Stimulated activated CD8-positive, alpha-beta memory T cell treated with anti-CD3 and anti-CD28 coated beads, Interleukin-12 subunit alpha, Interleukin-12 subunit beta, amount 100 ng/mL, for 4 hours (primary cell): Measurements from ENCODE around the gene HOATZ.

Experiments
- DNase-seq: peaks from one replicate; pipeline ENCODE4 v3.0.0-alpha.2; 2020; ENCODE audit warnings: low read depth

Gene HOATZ

GRCh38 chr11:111514216-111515031, at the start of gene HOATZ:
HOATZ (plus strand) TSS chr11:111514778; CDS start chr11:111514785, 7 bp downstream.
- DNase-seq: no peak

GRCh38 chr11:111465400-111465799, 49.2 kb upstream of the HOATZ start:
- no peak for DNase-seq

DNA sequence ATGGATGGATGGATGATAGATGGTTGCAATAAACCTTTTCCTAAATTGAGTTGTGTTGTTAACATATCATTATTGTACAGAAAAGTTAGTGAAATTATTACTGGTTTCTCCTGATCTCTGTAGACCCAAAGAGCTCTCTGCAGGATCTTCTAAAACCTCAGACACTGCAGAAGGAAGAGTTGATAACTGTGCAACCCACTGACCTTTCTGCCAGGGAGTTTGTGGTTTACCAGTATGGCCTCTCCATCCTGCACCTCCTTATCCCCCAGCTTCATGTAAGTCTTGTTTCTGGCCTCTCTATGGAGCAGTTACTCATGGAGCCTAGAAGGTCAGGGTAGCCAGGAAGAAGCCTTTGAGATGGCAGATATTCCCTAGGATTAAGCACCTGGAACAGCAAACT, 48.0 kb upstream of the HOATZ start:
- no peak for DNase-seq

DNA sequence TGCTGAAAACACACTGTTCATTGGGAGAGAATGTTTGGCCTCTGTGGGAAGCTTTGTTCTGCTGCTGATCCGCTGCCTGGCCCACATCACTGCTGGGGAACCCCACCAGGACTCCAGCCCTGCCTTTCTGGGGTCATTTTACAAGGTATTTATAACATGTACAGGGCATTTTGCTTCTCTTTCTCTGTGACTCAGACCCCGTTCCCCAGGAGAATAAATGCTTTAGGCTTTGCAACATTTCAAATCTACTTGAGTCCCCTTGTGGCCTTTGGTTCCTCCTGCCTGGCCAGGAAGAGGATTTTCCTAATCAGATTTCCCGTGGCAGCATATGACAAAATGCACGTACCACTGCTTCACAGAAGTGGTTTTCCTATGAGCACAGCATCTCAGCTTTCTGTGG, 45.4 kb upstream of the HOATZ start:
- DNase-seq: no peak

- no peak for DNase-seq
These were observed 42.4 kb upstream of the HOATZ start for GRCh38 chr11:111472228-111472627.

DNA sequence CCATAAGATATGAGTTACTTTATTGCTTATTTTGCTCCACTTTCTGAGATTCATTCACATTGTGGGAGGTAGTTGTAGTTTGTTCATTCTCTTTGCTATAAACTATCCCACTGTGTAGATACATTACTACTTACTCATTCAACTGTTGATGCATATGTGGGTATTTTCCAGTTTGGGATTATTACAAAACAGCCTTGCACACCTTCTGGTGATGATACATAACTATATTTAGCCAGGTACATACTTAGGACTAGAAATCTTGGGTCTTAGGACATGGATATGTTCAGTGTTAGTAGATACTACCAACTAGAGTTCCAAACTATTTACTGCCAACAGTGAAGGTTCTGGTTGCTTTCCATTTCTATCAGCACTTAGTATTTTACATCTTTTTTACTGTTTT, 40.1 kb upstream of the HOATZ start:
- no peak for DNase-seq

GRCh38 chr11:111476366-111476765, 38.2 kb upstream of the HOATZ start:
- DNase-seq: no peak

GRCh38 chr11:111476956-111477355, 37.6 kb upstream of the HOATZ start:
- no peak for DNase-seq

- DNase-seq: no peak
These were observed 36.7 kb upstream of the HOATZ start for GRCh38 chr11:111477898-111478297.

DNA sequence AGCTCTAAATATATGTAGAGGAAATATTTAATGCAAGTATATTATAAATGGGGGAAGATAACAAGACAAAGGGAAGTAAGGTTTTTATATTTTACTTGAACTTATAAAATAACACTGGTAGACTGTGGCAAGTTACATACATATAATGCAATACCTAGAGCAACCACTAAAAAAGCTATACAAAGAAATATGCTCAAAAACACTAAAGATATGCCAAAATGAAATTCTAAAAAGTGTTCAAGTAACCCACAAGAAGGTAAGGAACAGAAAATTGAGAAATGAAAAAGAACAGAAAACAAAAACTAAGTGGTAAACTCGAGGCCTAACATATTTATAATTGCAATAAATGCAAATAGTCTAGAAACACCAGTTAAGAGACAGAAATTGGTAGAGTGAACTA, 34.9 kb upstream of the HOATZ start:
- DNase-seq: no peak

GRCh38 chr11:111483431-111483830, 31.1 kb upstream of the HOATZ start:
- no peak for DNase-seq

DNA sequence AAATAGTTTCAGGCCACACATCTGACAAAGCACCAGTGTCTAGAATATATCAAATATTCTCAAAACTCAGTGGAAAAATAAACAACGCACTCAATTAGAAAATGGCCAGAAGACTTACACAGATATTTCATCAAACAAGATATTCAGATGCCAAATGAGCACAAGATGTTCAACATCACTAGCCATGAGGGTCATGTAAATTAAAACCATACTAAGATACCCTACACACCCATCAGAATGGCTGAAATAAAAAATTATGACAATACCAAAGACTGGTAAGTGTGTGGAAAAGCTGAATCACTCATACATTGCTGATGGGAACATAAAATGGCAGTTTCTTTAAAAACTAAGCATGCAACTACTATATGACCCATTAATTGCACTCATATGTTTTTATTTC, 24.1 kb upstream of the HOATZ start:
- DNase-seq: no peak

DNA sequence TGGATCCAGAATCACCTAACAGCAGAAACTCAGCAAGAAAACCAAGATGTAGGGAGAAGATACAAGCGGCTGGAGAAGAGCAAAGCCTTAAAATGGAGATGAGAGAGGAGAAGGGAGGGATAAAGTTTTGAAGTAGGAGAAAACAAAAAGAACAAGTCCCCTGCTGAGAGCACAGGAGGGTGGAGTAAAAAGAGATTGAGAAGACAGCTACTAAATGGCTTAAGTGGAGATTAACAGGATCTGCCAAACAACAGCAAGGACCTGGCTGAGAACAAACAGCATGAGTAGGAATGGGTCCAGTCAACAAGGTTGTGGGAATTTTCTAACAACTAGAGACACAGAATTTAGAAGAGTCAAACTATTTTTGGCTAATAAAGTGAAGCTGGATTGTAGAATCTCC, 20.5 kb upstream of the HOATZ start:
- DNase-seq: no peak

GRCh38 chr11:111499483-111499882, 15.1 kb upstream of the HOATZ start:
- no peak for DNase-seq

DNA sequence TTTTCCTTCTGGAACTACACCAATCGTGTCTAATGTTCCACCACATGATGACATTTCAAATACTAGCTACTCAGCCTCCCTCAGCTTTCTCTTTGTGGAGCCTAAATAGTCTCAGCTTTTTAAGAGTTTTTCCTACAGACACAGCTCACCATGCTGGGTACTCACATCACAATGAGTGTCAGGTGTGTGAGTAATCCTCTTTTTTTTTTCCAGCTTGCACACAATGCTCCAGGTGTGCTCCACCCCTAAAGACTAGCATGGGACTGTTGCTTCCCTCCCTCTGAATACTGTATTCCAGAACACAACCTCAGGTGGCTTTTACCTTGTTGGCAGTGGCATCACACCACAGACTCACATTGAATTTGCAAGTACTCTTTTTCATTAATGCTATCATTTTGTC, 14.1 kb upstream of the HOATZ start:
- no peak for DNase-seq

- no peak for DNase-seq
These were observed 12.0 kb upstream of the HOATZ start for GRCh38 chr11:111502611-111503010.

DNA sequence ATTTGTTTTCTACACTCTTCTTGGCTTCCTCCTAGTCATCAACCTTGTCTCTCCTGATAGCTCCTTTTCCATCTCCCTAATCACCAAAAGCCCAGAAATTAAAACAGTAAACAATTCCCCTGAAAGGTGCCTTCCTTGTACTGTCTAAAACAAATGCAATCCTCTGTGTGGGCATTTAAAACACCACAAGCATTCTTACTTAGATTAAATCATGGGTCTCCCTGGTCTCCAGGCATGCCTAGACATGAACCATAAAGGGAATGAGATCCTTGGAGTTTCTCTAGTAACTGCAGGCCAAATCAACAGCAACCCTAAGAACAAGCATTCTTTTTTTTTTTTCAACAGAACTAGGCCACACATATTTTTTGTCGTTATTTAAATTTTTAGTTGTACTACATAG, 4.3 kb upstream of the HOATZ start:
- no peak for DNase-seq

DNA sequence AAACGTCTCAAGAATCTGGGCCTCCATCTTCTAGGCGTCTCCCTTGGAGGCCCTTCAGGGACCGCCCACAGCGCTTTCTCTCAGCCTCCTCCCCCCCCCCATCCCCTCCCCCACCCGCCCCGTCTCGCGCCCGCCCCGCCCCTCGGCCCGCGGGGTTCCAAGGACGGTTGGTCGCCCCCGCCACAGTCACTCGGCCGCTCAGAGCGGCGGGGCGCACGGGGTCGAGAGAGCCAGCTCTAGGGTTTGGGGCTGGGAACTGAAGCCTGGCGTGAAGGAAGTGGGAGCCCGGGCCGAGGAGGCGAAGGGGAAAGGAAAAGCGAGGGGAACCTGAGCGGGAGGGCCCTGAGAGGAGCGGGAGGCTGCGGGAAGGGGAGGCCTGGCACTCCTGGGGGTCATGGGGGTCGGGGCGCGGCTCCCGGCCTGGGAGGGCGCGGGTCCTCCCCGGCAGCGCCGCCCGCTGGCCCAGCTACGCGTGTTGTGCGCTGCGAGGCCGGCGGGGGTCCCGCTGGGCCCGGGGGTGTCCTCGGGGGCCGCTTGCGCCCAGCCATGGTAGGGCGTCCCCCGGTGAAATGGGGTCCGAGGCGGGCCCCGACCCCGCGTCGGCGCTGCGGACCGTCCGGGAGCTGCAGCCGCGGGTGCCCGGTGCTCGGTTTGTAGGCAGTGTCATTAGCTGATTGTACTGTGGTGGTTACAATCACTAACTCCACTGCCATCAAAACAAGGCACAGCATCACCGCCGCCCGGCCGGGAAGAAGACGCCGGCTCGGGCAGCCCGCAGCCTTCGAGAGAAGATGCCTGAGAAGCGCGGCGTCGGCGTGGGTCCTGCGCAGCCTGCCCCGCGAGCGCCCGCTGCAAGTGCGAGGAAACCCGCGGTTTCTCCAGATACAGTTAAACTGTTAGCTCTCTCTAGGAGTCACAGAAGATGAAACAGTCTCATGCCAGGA, 2.0 kb upstream of the HOATZ start, which contains the start of gene BTG4:
BTG4 (minus strand) TSS at position 91 of the 944 bp plus-strand sequence. CDS start 13,610 bp downstream, outside the sequence.
- no peak for DNase-seq

DNA sequence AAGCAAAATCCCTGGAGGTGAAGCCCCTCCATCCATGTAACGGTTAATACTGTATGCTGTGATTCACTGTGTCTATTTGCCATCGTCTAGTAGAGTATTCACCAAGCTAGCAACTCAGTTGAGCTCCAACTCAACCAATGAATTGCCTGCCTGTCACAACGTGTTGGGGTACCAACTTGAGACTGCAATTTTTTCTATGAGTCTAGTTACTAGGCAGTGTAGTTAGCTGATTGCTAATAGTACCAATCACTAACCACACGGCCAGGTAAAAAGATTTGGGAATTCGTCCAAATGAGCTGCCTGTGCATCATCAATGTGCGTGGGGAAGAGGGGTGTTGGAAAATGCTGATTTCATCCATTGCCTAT, 1.4 kb upstream of the HOATZ start:
- no peak for DNase-seq

GRCh38 chr11:111515591-111515990, 1.0 kb downstream of the HOATZ start:
- DNase-seq: no peak

- no peak for DNase-seq
These were observed 4.1 kb downstream of the HOATZ start for GRCh38 chr11:111518668-111519067.

- no peak for DNase-seq
These were observed 6.0 kb downstream of the HOATZ start for GRCh38 chr11:111520560-111520959.

DNA sequence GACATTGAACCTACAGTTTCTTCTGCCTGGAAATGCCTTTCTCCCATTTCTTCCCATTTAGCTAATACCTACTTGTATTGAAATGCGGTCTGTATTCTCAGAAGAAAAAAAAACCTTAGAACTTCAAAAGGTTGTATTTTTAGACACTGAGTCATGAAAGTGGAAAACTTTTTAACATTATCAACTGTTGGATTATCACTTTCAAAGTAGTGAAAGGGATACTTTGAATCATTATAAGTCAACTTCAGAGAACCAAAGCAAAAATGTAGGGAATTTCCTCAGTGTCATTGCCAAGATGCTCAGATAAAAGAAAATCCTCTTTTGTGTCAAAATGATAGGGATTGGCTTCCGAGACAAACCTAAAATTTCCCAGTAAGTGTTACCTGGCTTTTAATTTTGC, 6.6 kb downstream of the HOATZ start:
- DNase-seq: no peak
